Spleen (tissue), 7 donors: ENCODE measurements around the gene TMX4.

Experiments
- CTCF ChIP-seq, 11 experiments: fragments of 200-600 bp in 7 of 11; fragments of 450-650 bp in 4 of 11; sonication (generic) in 4 of 11; IDR thresholded peaks in 8 of 11; conservative IDR thresholded peaks in 3 of 11; 1 replicate in 7 of 11; 2 replicates in 4 of 11; pipeline versions ENCODE4 v1.4.0 to v1.8.0; 2016 to 2021; ENCODE audit warnings: antibody characterized with exemption in 11 of 11, inconsistent platforms in 4 of 11, mild to moderate bottlenecking in 1 of 11
- POLR2A ChIP-seq, 3 donors: fragments of 450-650 bp; IDR thresholded peaks; one replicate each; pipeline ENCODE4 v1.5.1; 2017; ENCODE audit warnings: antibody characterized with exemption in 3 of 3, mild to moderate bottlenecking in 1 of 3
- donor health status: DM: no; HTN: no; CAD: no; lungs with moderate emphysema.
- donor health status: DM: no; HTN: no; CAD: no.
- donor health status: DM: no; HTN: no; CAD: no.

GRCh38 chr20:7935027-7935551 is 84.5 kb downstream of the TMX4 start:
- no peak for TF ChIP-seq POLR2A (IDR thresholded peaks at IDR 0.05)
- TF ChIP-seq CTCF (IDR thresholded peaks at IDR 0.05 in 8 of 11, conservative IDR thresholded peaks at IDR 0.05 in 3 of 11) = no peak
